UCSD-AML1 (cell line): ENCODE results near the gene ETHE1.

Source experiments
- DNase-seq: peaks from one replicate; lab custom pipeline; 2025; ENCODE audit not compliant: unreplicated experiment; lab: John Stamatoyannopoulos, UW

Gene ETHE1, protein sequence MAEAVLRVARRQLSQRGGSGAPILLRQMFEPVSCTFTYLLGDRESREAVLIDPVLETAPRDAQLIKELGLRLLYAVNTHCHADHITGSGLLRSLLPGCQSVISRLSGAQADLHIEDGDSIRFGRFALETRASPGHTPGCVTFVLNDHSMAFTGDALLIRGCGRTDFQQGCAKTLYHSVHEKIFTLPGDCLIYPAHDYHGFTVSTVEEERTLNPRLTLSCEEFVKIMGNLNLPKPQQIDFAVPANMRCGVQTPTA

GRCh38 chr19:43526884-43527859, at the start of gene ETHE1:
ETHE1 (minus strand) TSS chr19:43527201; CDS start chr19:43527177, 24 bp downstream.
- peak; percentile 88 for DNase-seq

- DNase-seq: no peak
These were observed 49.2 kb upstream of the ETHE1 start for GRCh38 chr19:43575955-43576878.

DNA sequence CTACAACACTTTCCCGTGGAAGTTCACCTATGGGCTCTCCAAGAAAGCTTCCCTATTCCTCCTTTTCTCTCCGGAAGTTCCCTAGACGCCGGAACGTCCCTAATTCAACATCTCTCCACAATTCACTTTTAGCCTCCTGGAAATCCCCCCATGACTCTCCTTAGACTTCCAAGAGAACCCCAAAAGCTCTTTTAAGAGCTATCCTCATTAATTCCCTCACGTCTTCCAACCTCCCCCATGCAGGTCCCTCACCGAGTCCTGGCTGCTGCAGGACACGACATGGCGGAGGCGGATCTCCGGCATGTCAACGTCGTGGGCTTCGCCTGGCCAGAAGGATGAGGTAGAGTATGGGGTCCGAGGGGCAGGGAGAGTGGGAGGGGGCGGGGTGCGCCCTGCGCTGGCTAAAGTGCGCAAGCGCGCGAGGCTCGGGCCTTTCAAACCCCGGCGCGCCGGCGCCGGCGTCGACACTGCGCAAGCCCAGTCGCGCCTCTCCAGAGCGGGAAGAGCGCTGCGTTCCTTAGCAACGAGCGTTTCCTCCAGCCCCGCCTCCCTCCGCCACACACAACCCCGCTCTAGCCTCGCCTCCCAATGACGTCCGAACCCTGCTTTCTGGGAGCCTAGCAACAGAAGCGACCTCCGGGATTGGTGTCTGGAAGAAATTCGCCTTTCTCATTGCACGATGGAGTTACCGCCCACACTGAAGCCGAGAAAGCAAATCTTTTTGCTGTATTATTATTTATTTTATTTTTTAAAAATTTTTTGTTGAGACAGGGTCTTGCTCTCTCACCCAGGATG, 48.4 kb upstream of the ETHE1 start, which contains the start of the genes PINLYP and XRCC1:
PINLYP (plus strand) TSS at position 646 of the 795 bp plus-strand sequence. CDS start 1,391 bp downstream, outside the sequence.
XRCC1 (minus strand) TSS at position 372 of the 795 bp plus-strand sequence; CDS start at position 303, 69 bp downstream.
- DNase-seq: peak; percentile 98

GRCh38 chr19:43574424-43575155, 47.6 kb upstream of the ETHE1 start:
- DNase-seq: no peak

DNA sequence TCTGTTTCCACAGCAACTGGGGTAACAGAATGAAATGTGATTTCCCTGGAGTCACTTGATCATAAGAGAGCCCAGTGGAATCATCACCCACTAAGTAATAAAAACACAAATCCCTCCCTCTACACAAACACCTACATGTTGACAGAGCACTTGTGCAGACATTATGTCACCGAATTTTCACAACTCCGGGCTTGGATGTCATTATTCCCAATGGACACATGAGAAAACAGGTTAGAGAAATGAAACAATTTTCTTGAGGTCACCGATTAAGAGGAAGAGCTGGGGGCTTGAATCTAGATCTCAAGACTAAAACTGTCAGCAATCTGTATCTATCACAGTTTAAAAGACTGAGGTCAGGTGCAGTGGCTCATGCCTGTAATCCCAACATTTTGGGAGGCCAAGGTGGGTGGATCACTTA, 45.2 kb upstream of the ETHE1 start:
- no peak for DNase-seq

- DNase-seq: no peak
These were observed 43.3 kb upstream of the ETHE1 start for GRCh38 chr19:43570174-43570791.

DNA sequence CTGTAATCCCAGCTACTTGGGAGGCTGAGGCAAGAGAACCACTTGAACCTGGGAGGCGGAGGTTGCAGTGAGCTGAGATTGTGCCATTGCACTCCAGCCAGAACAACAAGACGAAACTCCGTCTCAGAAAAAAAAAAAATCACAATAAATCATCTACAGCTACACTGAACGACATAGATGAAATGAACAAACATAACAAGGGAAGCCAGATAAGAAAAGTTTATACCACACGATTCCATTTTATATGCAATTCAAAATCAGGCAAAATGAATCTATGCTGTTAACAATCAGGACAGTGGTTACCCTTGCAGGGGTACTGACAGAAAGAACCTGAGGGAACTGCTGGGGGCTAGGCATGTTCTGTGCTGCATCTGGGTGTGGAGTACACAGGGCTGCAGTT, 42.7 kb upstream of the ETHE1 start:
- no peak for DNase-seq

DNA sequence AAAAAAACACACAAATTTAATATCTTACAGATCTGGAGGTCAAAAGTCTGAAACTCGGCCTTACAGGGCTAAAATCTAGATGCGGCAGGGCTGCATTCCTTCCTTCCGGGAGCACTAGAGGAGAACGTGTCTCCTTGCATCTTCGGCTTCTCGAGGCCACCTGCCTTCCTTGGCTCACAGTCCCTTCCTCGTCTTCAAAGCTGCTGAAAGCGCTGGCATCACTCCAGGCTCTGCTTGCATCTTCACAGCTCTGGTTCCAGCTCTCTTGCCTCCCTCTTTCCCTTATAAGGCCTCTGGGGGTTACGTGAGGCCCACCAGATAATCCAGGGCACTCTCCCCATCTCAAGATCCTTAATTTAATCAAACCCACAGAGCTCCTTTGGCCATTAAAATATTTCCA, 37.8 kb upstream of the ETHE1 start:
- no peak for DNase-seq

DNA sequence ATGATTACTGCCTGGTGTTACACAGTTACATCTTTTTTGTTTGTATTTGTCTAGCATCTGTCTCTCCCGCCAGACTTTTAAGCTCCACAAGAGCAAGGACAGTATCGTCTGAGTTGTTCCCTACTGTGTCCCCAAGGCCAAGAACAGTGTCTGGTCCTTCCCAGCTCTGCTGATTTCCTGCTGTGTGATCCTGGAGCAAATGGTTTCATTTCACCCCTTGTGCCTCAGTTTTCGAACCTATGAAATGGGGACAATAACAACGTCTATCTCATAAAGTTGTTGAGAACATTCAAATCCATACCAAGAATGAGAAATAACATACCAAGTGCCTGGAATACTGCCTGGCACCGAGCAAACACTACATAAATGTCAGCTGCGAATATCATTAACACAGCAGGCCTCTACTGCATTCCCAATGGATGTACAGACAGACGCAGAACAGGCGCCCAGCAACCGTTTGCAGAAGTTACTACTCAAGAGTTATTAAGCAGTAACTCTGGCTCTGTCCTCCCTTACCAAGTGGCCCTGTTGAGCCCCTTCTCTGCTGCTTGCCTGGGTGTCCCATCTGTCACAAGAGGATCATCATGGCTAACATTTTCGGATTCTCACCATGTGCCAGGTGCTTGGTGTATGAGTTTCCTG, 36.9 kb upstream of the ETHE1 start:
- no peak for DNase-seq

GRCh38 chr19:43562698-43563241, 35.8 kb upstream of the ETHE1 start:
- peak; percentile 90 for DNase-seq

- no peak for DNase-seq
These were observed 35.3 kb upstream of the ETHE1 start for GRCh38 chr19:43562226-43562697.

DNA sequence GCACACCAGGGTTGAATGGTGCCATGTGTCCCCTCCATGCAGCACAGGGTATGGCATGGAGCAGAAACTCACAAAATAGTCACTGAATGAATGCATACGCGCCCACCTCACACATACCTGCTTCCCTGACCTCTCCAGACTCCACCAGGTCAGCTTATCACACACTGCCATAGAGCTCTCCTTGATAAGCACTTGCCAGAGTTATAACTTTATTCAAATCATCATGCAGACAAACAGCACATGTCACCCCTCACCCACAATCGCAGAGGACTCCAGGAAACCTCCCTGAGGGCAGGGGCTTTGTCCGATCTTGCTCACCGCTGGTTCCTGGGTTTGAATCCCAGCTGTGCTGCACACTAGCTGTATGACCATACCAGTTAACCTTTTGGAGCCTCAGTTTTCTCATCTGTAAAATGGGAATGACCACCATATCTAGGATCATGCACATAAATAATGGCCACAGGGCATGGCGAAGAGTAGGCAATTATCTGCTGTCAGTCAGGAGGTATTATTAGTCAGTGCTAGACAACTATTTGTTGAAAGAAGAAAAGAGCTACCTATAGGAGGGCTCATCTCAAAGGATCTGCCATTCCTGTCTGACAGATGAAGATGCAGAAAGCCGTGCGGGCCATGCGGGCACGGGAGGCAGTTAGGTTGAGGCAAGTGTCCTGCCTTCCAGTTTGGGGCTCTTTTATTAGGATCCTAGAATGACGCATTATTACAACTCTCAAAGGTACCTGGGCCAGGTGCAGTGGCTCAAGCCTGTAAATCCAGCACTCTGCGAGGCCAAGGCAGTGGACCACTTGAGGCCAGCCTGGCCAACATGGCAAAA, 34.4 kb upstream of the ETHE1 start:
- DNase-seq: no peak

- peak; percentile 16 for DNase-seq
These were observed 33.7 kb upstream of the ETHE1 start for GRCh38 chr19:43560687-43561086.

DNA sequence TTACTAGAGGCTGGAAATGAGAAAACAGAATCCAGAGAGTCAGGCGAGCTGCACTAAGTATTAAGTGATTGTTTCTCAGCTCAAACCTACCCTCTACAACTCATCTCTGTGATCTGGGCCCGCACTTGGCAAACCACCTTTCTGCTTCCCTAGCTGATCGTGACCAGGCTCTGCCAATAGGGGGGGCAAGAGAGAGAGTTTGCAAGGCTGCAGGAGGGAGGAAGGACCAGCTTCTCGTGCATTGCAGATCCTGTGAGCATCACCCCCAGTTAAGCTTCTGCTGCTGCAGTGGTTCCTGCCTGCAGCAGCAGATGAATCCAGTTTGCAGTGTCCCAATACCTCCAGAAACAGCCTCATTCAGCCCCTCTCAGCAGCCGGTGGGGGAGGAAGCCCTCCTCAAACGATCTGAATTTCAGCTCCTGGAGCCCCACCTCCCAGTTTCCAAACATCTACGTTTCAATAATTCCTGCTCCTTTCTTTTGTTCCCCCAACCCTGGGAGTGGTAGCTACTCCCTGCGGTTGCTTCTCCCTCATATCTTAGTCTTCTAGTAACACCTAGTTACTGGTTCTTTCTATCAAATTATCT, 28.3 kb upstream of the ETHE1 start:
- peak; percentile 69 for DNase-seq

GRCh38 chr19:43554317-43554895, 27.4 kb upstream of the ETHE1 start:
- DNase-seq: no peak

DNA sequence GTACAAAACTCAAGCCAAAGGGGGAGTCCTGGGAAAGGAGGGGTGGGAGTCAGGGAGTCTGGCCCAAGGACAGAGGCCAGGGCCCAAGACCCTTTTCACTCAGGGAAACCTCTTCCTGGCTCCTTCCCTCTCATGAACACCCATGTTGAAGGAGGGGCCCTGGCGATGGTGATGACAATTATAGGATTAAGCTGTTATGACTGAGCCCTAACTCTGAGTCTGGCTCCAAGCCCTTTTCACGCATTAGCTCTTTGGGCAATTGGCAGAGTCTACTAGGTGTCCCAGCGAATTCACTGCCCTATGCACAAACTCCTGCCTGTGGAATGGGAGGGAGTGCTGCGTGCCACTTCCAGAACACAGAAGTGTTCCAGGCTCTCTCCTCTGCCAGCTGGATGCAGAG, 26.7 kb upstream of the ETHE1 start:
- DNase-seq: no peak
